Neural crest cell (in vitro differentiated cells): ENCODE measurements around the gene NDUFS8. TPM values are rescaled to one million over a fixed set of nuclear protein-coding genes. Genes with fewer than 3 reads are reported as not detected.
A peak's percentile ranks its signal among the peaks of the same experiment; 100 is the strongest.

Experiments
- DNase-seq: peaks from one replicate; pipeline ENCODE4 v3.0.0; 2021; ENCODE audit warnings: low read depth, mixed read lengths, low spot score
- H3K27ac Mint-ChIP-seq: one replicate; pipeline ENCODE4 v1.8.0; 2021; ENCODE audit warnings: mild to moderate bottlenecking, mixed read lengths; ENCODE audit not compliant: unreplicated experiment
- H3K27me3 Mint-ChIP-seq: 2 replicates; pipeline ENCODE4 v1.8.0; 2021; ENCODE audit warnings: low read depth, mild to moderate bottlenecking, mixed read lengths
- H3K36me3 Mint-ChIP-seq: 2 replicates; pipeline ENCODE4 v1.8.0; 2021; ENCODE audit warnings: low read depth, mild to moderate bottlenecking, mixed read lengths
- H3K4me1 Mint-ChIP-seq: 2 replicates; pipeline ENCODE4 v1.8.0; 2021; ENCODE audit warnings: mixed read lengths
- H3K4me3 Mint-ChIP-seq: one replicate; pipeline ENCODE4 v1.8.0; 2021; ENCODE audit warnings: mild to moderate bottlenecking, mixed read lengths
- H3K9me3 Mint-ChIP-seq: 2 replicates; pipeline ENCODE4 v1.8.0; 2021; ENCODE audit warnings: mixed read lengths
- total RNA-seq: library from RNA; stranded (reverse); gene quantifications from 2 replicates; pipeline ENCODE4 v1.2.1, GENCODE V29; 2021
- TF ChIP-seq, protein P1 (sequence below): fragments of 200-600 bp; sonication (generic); conservative IDR thresholded peaks from 2 replicates; pipeline ENCODE4 v1.5.0; 2021; ENCODE audit warnings: antibody characterized with exemption, mild to moderate bottlenecking

The NDUFS8 gene
- total RNA-seq, 1 donor from 2014 or later: 150 TPM

DNA sequence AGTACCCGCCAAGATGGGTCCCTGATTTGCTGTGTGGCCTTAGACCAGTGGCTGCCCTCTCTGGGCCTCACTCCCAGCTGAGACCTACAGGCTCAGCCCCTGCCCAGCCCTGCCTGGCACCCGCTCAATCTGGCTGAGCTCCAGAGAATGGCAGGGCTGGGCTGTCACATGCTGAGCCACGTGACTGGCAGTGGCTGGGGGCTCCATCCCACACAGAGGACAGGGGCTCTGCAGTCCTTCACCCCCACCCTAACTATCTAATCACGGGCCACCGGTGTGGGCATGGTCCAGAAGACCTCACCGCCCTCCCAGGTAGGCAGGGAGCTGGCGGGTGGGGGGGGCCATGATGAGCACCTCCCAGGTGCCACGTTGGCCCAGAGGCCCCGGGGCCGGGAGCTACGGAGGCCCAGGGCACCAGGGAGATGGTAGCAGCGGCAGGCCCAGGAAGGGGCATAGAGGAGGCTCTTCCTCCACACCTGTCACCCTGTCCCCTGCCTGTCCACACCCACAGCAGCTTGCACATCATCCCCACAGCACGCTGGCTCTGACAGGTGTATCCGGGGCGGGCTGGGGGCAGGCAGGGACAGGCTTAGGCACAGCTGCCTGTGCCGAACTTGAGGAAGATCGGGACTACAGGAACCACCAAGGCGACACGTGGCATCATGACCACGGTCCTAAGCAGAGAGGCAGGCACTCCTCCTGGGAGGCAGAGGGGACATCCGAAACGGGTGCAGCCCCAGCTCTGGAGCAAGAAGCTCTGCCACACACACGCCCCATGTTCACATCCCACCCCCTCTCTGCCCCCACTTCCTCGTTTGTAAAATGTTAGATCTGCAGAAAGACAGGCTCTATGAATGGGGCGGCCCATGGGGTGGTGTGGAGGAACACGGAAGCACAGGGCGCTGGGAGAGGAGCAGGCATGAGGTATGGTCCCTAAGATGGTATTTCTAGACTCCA lies 21.8 kb upstream of the NDUFS8 start:
- H3K36me3 Mint-ChIP-seq: no peaks in the 10 kb centered on the region
- DNase-seq: no peak
- no peaks in the 10 kb centered on the region for H3K9me3 Mint-ChIP-seq
- H3K27ac Mint-ChIP-seq: no peak overlapping the region
- H3K27me3 Mint-ChIP-seq: peaks cover 21% of the 10 kb centered on the region
- TF ChIP-seq, protein P1, sequence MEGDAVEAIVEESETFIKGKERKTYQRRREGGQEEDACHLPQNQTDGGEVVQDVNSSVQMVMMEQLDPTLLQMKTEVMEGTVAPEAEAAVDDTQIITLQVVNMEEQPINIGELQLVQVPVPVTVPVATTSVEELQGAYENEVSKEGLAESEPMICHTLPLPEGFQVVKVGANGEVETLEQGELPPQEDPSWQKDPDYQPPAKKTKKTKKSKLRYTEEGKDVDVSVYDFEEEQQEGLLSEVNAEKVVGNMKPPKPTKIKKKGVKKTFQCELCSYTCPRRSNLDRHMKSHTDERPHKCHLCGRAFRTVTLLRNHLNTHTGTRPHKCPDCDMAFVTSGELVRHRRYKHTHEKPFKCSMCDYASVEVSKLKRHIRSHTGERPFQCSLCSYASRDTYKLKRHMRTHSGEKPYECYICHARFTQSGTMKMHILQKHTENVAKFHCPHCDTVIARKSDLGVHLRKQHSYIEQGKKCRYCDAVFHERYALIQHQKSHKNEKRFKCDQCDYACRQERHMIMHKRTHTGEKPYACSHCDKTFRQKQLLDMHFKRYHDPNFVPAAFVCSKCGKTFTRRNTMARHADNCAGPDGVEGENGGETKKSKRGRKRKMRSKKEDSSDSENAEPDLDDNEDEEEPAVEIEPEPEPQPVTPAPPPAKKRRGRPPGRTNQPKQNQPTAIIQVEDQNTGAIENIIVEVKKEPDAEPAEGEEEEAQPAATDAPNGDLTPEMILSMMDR: no peak
- no peak overlapping the region for H3K4me3 Mint-ChIP-seq
- peaks cover 36% of the 10 kb centered on the region for H3K4me1 Mint-ChIP-seq

DNA sequence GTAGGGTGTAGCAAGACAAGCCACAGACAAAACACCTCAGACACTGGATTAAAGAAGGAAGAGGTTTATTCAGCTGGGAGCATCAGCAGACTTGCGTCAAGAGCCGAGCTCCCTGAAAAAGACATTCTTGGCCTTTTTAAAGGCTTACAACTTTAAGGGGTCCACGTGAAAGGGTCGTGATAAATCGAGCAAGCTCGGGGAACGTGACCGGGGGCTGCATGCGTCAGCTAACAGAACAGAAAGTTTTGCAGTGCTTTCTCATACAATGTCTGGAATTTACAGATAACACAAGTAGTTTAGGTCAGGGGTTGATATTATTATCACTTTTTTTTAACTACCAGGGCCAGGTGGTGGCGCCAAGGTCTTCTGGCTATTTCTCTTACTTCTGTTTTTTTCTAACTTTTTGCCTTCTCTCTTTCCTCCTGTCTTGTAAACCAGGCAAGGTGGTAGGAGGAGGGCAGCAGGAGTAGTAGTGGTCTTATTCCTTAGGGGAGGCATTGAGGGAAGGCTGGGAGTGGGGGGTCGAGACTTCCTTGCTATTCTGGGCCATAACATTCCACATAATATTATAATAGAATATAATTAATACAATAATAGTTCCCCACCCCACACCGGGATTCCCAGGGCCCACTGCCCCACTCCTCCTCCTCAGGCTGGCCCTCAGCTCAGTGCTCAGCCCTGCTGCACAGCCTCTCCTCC lies 20.9 kb upstream of the NDUFS8 start:
- Mint-ChIP-seq H3K27ac (peak overlapping the region; percentile 80), H3K27me3 (peaks cover 15% of the 10 kb centered on the region), H3K9me3 (no peaks in the 10 kb centered on the region), H3K4me1 (peaks cover 42% of the 10 kb centered on the region), H3K36me3 (no peaks in the 10 kb centered on the region), H3K4me3 (no peak overlapping the region)
- TF ChIP-seq, protein P1: no peak
- DNase-seq: no peak

GRCh38 chr11:68010090-68011041 lies 20.1 kb upstream of the NDUFS8 start, which contains the start of gene ALDH3B1:
Gene ALDH3B1, plus strand, starts transcription at chr11:68010327. Its CDS starts 4,971 bp downstream, at chr11:68015298.
- no peak for DNase-seq
- Mint-ChIP-seq H3K9me3 (no peaks in the 10 kb centered on the region), H3K27me3 (peaks cover 8% of the 10 kb centered on the region), H3K27ac (peak within 1 kb of the TSS; percentile 80), H3K4me3 (no peak within 1 kb of the TSS), H3K36me3 (no peaks in the 10 kb centered on the region), H3K4me1 (peaks cover 45% of the 10 kb centered on the region)
- TF ChIP-seq, protein P1: no peak

DNA sequence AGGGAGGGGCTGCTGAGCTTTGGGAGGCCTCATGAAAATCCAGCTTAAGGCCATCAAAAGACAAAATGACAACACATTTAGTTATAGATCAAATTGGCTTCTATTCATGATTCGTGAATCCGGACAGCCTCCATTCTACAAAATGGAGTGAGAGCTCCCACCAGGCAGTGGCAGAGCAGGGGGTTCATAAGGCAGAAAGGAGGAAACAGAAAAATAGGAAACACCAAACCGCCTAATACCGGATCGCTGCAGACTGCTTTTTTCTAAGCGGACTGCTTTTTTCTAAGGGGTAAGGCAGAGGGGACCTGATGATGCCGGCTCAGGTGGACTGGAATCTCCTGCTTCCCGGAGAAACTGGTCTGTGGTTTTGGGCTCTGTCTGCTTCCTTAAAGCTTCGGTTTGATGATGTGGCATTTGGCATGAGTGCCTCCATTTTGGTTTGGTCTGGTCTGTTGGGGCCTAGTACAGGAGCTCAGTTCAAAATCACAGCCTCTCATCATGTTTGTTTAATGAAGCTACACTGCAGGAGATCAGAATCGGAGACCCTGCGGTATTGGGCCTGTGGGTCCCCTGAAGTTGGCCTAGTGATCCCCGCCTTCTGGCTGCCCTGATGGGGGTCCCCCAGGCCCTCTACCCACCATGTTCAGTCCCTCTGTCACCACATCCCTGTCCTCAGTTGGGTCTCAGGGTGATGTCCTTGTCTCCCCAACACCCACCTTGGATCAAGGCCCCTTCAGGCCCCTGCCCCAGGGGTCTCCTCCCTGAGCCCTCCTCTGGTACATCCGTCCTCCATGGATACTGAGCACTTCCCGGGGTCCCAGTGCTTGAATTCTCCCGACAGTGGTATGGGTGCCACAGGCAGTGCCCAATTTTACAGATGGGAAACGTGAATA lies 19.2 kb upstream of the NDUFS8 start:
- H3K27me3 Mint-ChIP-seq: peaks cover 2% of the 10 kb centered on the region
- no peaks in the 10 kb centered on the region for H3K9me3 Mint-ChIP-seq

More for the DNA sequence above, 19.2 kb upstream of the NDUFS8 start:
- peak overlapping the region; percentile 66 for H3K27ac Mint-ChIP-seq
- TF ChIP-seq, protein P1: no peak
- no peaks in the 10 kb centered on the region for H3K36me3 Mint-ChIP-seq
- DNase-seq: no peak
- H3K4me1 Mint-ChIP-seq: peaks cover 45% of the 10 kb centered on the region
- no peak overlapping the region for H3K4me3 Mint-ChIP-seq
